Lower leg skin (tissue), 4 donors: ENCODE results near the gene TPSAB1. TPM values are rescaled to one million over a fixed set of nuclear protein-coding genes. Genes with fewer than 3 reads are reported as not detected.
A peak's percentile ranks its signal among the peaks of the same experiment; 100 is the strongest.
"Not testable (repeated sequence)": the region's sequence is repeated elsewhere in the genome, so short reads cannot be mapped to it uniquely, and the experiment has no call there.

Experiments
- DNase-seq, 2 donors: peaks; one replicate each; pipeline ENCODE4 v3.0.0-alpha.2; 2019; ENCODE audit warnings: low spot score in 2 of 2
- H3K4me3 ChIP-seq: fragments of 200-600 bp; sonication (generic); 2 replicates; pipeline ENCODE4 v1.5.1; 2017; ENCODE audit warnings: mild to moderate bottlenecking, low read depth; ENCODE audit not compliant: poor library complexity, severe bottlenecking
- CTCF ChIP-seq, 3 donors: fragments of 450-650 bp; IDR thresholded peaks; one replicate each; pipeline ENCODE4 v1.5.1; 2016; ENCODE audit warnings: antibody characterized with exemption in 3 of 3, mild to moderate bottlenecking in 3 of 3, moderate library complexity in 2 of 3
- POLR2A ChIP-seq, 2 donors: fragments of 450-650 bp; IDR thresholded peaks; one replicate each; pipeline ENCODE4 v1.6.1; 2016 to 2017; ENCODE audit warnings: antibody characterized with exemption in 2 of 2, mild to moderate bottlenecking in 1 of 2, moderate library complexity in 1 of 2
- WGBS, 2 donors: methylation state at CpG; one replicate each; pipeline ENCODE4 v1.1.5; 2018; 5-methylcytosine and 5-hydroxymethylcytosine counted together
- intact Hi-C: fragments of 100-400 bp; cut with DNase I; formaldehyde crosslinking; loops from one replicate; pipeline ENCODE4 v1.15.0; 2023; ENCODE audit warnings: low total_unique reads
- total RNA-seq, 4 donors: library from RNA; depleted of rRNA; stranded (reverse); fragments of >200 nt; gene quantifications; one replicate each; pipeline ENCODE4 v1.1.0, GENCODE V29; 2016

TPSAB1 gene
- total RNA-seq, 4 donors from 2014 or later = 16.4 to 93.5 (median 29.8) TPM

GRCh38 chr16:1244881-1245280 lies 4.4 kb downstream of the TPSAB1 start:
- intact Hi-C loops = no loop called here
- no peak for DNase-seq
- H3K4me3 ChIP-seq = no peak overlapping the region
- WGBS, 2 donors = 63 to 73% methylated on average over 10 to 11 of the region's 12 CpGs
- TF ChIP-seq POLR2A (IDR thresholded peaks at IDR 0.05) (no peak), CTCF (IDR thresholded peaks at IDR 0.05) (no peak)

- H3K4me3 ChIP-seq = no peak overlapping the region
- no peak for TF ChIP-seq CTCF (IDR thresholded peaks at IDR 0.05)
- TF ChIP-seq POLR2A (IDR thresholded peaks at IDR 0.05) = no peak
- DNase-seq = no peak
- 32 to 36% methylated on average over 22 of the region's 22 CpGs for WGBS, 2 donors
- intact Hi-C loops = no loop called here
Measured at GRCh38 chr16:1245452-1246020, 5.0 kb downstream of the TPSAB1 start.

GRCh38 chr16:1247903-1248537 lies 7.5 kb downstream of the TPSAB1 start:
- not testable (repeated sequence) for H3K4me3 ChIP-seq

GRCh38 chr16:1249031-1249755 lies 8.7 kb downstream of the TPSAB1 start:
- DNase-seq, intact Hi-C loops, H3K4me3 ChIP-seq: not testable (repeated sequence)
- 20% methylated on average over 1 of the region's 43 CpGs; no CpG with 5 or more reads in 1 of the 2 donors for WGBS, 2 donors

More at GRCh38 chr16:1247903-1248537, 7.5 kb downstream of the TPSAB1 start:
- intact Hi-C loops, DNase-seq: not testable (repeated sequence)
- WGBS, 2 donors = 79% methylated on average over 12 to 13 of the region's 14 CpGs

- WGBS, 2 donors = no CpG with 5 or more reads among the region's 47 CpGs
- DNase-seq, H3K4me3 ChIP-seq, intact Hi-C loops: not testable (repeated sequence)
Measured at GRCh38 chr16:1253701-1254364, 13.3 kb downstream of the TPSAB1 start.

- DNase-seq, intact Hi-C loops, H3K4me3 ChIP-seq: not testable (repeated sequence)
- 80% methylated on average over 1 of the region's 3 CpGs; no CpG with 5 or more reads in 1 of the 2 donors for WGBS, 2 donors
Measured at GRCh38 chr16:1254821-1255220, 14.3 kb downstream of the TPSAB1 start.

GRCh38 chr16:1255276-1256122 lies 15.0 kb downstream of the TPSAB1 start, which contains the start of gene TPSD1:
Gene TPSD1, plus strand, starts transcription at chr16:1256069. Its CDS starts 212 bp downstream, at chr16:1256281.
- H3K4me3 ChIP-seq, intact Hi-C loops: not testable (repeated sequence)
- WGBS, 2 donors = 45 to 59% methylated on average over 5 to 25 of the region's 26 CpGs
- DNase-seq = peak in 1 of 2 donors; percentile 76

- WGBS, 2 donors = 52 to 75% methylated on average over 4 to 8 of the region's 23 CpGs
- H3K4me3 ChIP-seq, intact Hi-C loops: not testable (repeated sequence)
- DNase-seq = peak in 1 of 2 donors; percentile 70
Measured at GRCh38 chr16:1256296-1256873, 15.9 kb downstream of the TPSAB1 start.
